Measurements from ENCODE around the gene FURIN. TPM values are rescaled to one million over a fixed set of nuclear protein-coding genes. Genes with fewer than 3 reads are reported as not detected.
"Not testable (repeated sequence)": the region's sequence is repeated elsewhere in the genome, so short reads cannot be mapped to it uniquely, and the experiment has no call there.

FURIN gene
- 35.3 TPM for polyA plus RNA-seq (ENCODE audit: insufficient read length)

- DNase-seq: no peak
Observed at GRCh38 chr15:90868261-90868689, at the start of gene FURIN. TSS of gene FURIN (plus strand) at chr15:90868588. CDS start at chr15:90875741, 7,153 bp downstream.

GRCh38 chr15:90819390-90819789 is 49.0 kb upstream of the FURIN start:
- no peak for DNase-seq

- DNase-seq: no peak
Observed at GRCh38 chr15:90819850-90820249, 48.5 kb upstream of the FURIN start.

GRCh38 chr15:90820481-90820880 is 47.9 kb upstream of the FURIN start:
- DNase-seq: no peak

- DNase-seq: no peak
Observed at GRCh38 chr15:90822204-90822955, 46.0 kb upstream of the FURIN start.

GRCh38 chr15:90823455-90823974 is 44.9 kb upstream of the FURIN start:
- DNase-seq: no peak

GRCh38 chr15:90825115-90825899 is 43.1 kb upstream of the FURIN start:
- DNase-seq: not testable (repeated sequence)

- not testable (repeated sequence) for DNase-seq
Observed at GRCh38 chr15:90826206-90826885, 42.0 kb upstream of the FURIN start.

- no peak for DNase-seq
Observed at GRCh38 chr15:90826886-90827435, 41.4 kb upstream of the FURIN start.

- DNase-seq: no peak
Observed at GRCh38 chr15:90828111-90828510, 40.3 kb upstream of the FURIN start.

- no peak for DNase-seq
Observed at GRCh38 chr15:90829126-90829525, 39.3 kb upstream of the FURIN start.

- DNase-seq: no peak
Observed at GRCh38 chr15:90829942-90830440, 38.4 kb upstream of the FURIN start.

GRCh38 chr15:90834626-90835025 is 33.8 kb upstream of the FURIN start:
- DNase-seq: no peak

- DNase-seq: no peak
Observed at GRCh38 chr15:90836296-90836871, 32.0 kb upstream of the FURIN start.

GRCh38 chr15:90837094-90837493 is 31.3 kb upstream of the FURIN start:
- no peak for DNase-seq

- DNase-seq: no peak
Observed at GRCh38 chr15:90838139-90838538, 30.2 kb upstream of the FURIN start.

GRCh38 chr15:90838544-90838943 is 29.8 kb upstream of the FURIN start:
- no peak for DNase-seq

GRCh38 chr15:90839187-90840071 is 29.0 kb upstream of the FURIN start:
- no peak for DNase-seq

GRCh38 chr15:90840157-90840855 is 28.1 kb upstream of the FURIN start:
- no peak for DNase-seq

GRCh38 chr15:90840954-90841353 is 27.4 kb upstream of the FURIN start:
- DNase-seq: no peak

All from hindlimb muscle (tissue), 1 donor.